Fibroblast of lung (primary cell): ENCODE results near the gene ZNF365. TPM values are rescaled to one million over a fixed set of nuclear protein-coding genes. Genes with fewer than 3 reads are reported as not detected.
A peak's percentile ranks its signal among the peaks of the same experiment; 100 is the strongest.
"Not testable (repeated sequence)": the region's sequence is repeated elsewhere in the genome, so short reads cannot be mapped to it uniquely, and the experiment has no call there.

Experiments
- DNase-seq, 2 donors: peaks; one replicate each; pipeline versions ENCODE4 v3.0.0 to v3.0.0-alpha.2; 2010; ENCODE audit warnings: low read depth in 2 of 2
- H2AFZ ChIP-seq: 2 replicates; pipeline ENCODE4 v1.5.1; 2012; ENCODE audit warnings: low read length, control low read depth, inconsistent platforms
- H3K27ac ChIP-seq: 2 replicates; pipeline ENCODE4 v1.5.1; 2011; ENCODE audit warnings: low read length, control low read depth; ENCODE audit not compliant: insufficient read depth
- H3K27me3 ChIP-seq: 2 replicates; pipeline ENCODE4 v1.5.1; 2011; ENCODE audit warnings: mild to moderate bottlenecking, low read length; ENCODE audit not compliant: control insufficient read depth, insufficient read depth
- H3K36me3 ChIP-seq: 2 replicates; pipeline ENCODE4 v1.5.1; 2011; ENCODE audit warnings: low read length; ENCODE audit not compliant: control insufficient read depth, insufficient read depth
- H3K4me1 ChIP-seq: 2 replicates; pipeline ENCODE4 v1.5.1; 2011; ENCODE audit warnings: low read length; ENCODE audit not compliant: control insufficient read depth, insufficient read depth; ENCODE audit errors: extremely low read depth
- H3K4me2 ChIP-seq: 2 replicates; pipeline ENCODE4 v1.5.1; 2011; ENCODE audit warnings: low read length, control low read depth; ENCODE audit not compliant: insufficient read depth; ENCODE audit errors: extremely low read depth
- H3K4me3 ChIP-seq, 4 experiments: fragments of 200-600 bp in 1 of 4; sonication (generic) in 1 of 4; replicated peaks in 1 of 4; 2 replicates each; pipeline ENCODE4 v1.5.1; 2011 to 2016; ENCODE audit warnings: low read length in 4 of 4, low read depth in 3 of 4, mild to moderate bottlenecking in 3 of 4, control low read depth in 2 of 4, inconsistent platforms in 1 of 4, mixed read lengths in 1 of 4; ENCODE audit not compliant: insufficient read depth in 1 of 4; ENCODE audit errors: control extremely low read depth in 1 of 4
- H3K79me2 ChIP-seq: 2 replicates; pipeline ENCODE4 v1.5.1; 2012; ENCODE audit warnings: mild to moderate bottlenecking, low read length, inconsistent platforms; ENCODE audit not compliant: control insufficient read depth, insufficient read depth
- H3K9ac ChIP-seq: 2 replicates; pipeline ENCODE4 v1.5.1; 2011; ENCODE audit warnings: mild to moderate bottlenecking, low read length, control low read depth; ENCODE audit not compliant: insufficient read depth
- H3K9me3 ChIP-seq: 2 replicates; pipeline ENCODE4 v1.5.1; 2012; ENCODE audit warnings: low read depth, low read length; ENCODE audit not compliant: control insufficient read depth, insufficient read depth
- H4K20me1 ChIP-seq: 2 replicates; pipeline ENCODE4 v1.5.1; 2011; ENCODE audit warnings: low read length; ENCODE audit not compliant: control insufficient read depth, insufficient read depth; ENCODE audit errors: extremely low read depth
- EZH2 ChIP-seq: IDR thresholded peaks from 2 replicates; pipeline ENCODE4 v1.5.1; 2012; ENCODE audit warnings: low read length, control low read depth, mild to moderate bottlenecking; ENCODE audit errors: missing control alignments
- polyA plus RNA-seq, 2 donors: library from polyadenylated mRNA; depleted of rRNA in 1 of 2; stranded (reverse) in 1 of 2; unstranded in 1 of 2; fragments of >200 nt; gene quantifications; 2 replicates each; pipeline ENCODE4 v1.2.1, GENCODE V29; 2011 to 2012; ENCODE audit warnings: missing spikeins in 1 of 2
- total RNA-seq: library from RNA; depleted of rRNA; stranded (reverse); fragments of >200 nt; gene quantifications from 2 replicates; pipeline ENCODE4 v1.2.1, GENCODE V29; 2014
- TF ChIP-seq, protein P1 (sequence below), 2 donors: IDR thresholded peaks in 1 of 2; conservative IDR thresholded peaks in 1 of 2; 1 replicate in 1 of 2; 2 replicates in 1 of 2; pipeline ENCODE4 v1.5.1; 2011 to 2012; ENCODE audit warnings: low read length in 2 of 2, control low read depth in 1 of 2, inconsistent platforms in 1 of 2, low read depth in 1 of 2, mild to moderate bottlenecking in 1 of 2

Gene ZNF365
- total and polyA plus RNA-seq, 2 donors (not counting 1 experiment from before 2014, with no cell fraction given) = 1.2 to 5.8 TPM

DNA sequence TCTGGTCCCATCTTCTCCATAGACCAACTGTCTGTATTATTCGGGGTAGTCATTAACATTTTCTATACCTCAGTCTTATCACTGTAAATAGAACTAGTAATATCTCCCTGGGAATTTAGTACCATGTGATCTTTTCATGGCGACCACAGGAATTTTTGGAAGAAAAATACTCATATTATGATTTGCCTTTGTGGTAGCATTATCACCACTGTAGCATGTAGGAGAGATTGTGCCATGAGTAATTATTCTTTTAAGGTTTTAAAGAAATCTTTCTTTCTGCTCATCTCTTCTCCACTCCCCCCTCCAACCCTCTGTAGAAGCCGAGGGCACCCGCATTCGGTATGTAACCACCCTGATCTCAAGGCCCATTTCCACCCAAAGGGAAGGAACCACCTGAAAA is 25.0 kb downstream of the ZNF365 start:
- Histone ChIP-seq H3K27me3 (no peaks in the 10 kb centered on the region), H3K9me3 (no peaks in the 10 kb centered on the region), H3K36me3 (no peaks in the 10 kb centered on the region), H3K9ac (no peak overlapping the region), H2AFZ (no peak overlapping the region), H3K4me3 (no peak overlapping the region), H3K27ac (no peak overlapping the region), H3K4me1 (no peaks in the 10 kb centered on the region), H4K20me1 (no peaks in the 10 kb centered on the region), H3K79me2 (no peaks in the 10 kb centered on the region), H3K4me2 (no peak overlapping the region)
- TF ChIP-seq, protein P1, sequence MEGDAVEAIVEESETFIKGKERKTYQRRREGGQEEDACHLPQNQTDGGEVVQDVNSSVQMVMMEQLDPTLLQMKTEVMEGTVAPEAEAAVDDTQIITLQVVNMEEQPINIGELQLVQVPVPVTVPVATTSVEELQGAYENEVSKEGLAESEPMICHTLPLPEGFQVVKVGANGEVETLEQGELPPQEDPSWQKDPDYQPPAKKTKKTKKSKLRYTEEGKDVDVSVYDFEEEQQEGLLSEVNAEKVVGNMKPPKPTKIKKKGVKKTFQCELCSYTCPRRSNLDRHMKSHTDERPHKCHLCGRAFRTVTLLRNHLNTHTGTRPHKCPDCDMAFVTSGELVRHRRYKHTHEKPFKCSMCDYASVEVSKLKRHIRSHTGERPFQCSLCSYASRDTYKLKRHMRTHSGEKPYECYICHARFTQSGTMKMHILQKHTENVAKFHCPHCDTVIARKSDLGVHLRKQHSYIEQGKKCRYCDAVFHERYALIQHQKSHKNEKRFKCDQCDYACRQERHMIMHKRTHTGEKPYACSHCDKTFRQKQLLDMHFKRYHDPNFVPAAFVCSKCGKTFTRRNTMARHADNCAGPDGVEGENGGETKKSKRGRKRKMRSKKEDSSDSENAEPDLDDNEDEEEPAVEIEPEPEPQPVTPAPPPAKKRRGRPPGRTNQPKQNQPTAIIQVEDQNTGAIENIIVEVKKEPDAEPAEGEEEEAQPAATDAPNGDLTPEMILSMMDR (conservative IDR thresholded peaks at IDR 0.05 in 1 of 2, IDR thresholded peaks at IDR 0.05 in 1 of 2; ENCODE audit: low read depth in 1 of 2, low read length in 2 of 2) = no peak
- TF ChIP-seq EZH2 = no peak
- peak in 1 of 2 donors; percentile 89 for DNase-seq

DNA sequence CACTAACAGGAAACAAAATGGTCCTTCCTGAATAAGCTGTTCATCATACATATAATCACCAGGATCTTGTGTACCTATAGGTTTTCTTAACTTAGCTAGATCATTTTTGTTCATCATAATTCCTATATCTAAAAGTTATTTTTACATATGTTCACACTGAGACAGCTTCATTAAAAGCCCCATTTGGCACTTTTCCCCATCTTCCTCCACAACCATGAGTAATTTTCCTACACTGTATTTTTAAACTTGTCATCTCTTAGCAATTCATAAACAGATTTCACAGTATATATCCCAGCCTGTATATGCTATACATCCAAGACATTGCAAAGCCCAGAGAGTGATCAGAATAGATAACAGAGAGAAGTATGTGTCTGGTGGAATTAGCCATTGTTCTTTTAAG is 28.3 kb downstream of the ZNF365 start:
- Histone ChIP-seq H3K9ac (no peak overlapping the region), H2AFZ (no peak overlapping the region), H3K27me3 (no peaks in the 10 kb centered on the region), H3K4me1 (no peaks in the 10 kb centered on the region), H3K79me2 (no peaks in the 10 kb centered on the region), H3K27ac (no peak overlapping the region), H3K4me3 (no peak overlapping the region), H4K20me1 (no peaks in the 10 kb centered on the region), H3K9me3 (no peaks in the 10 kb centered on the region), H3K36me3 (no peaks in the 10 kb centered on the region), H3K4me2 (no peak overlapping the region)
- TF ChIP-seq EZH2 = no peak
- TF ChIP-seq, protein P1 (conservative IDR thresholded peaks at IDR 0.05 in 1 of 2, IDR thresholded peaks at IDR 0.05 in 1 of 2; ENCODE audit: low read depth in 1 of 2, low read length in 2 of 2) = no peak
- peak in 1 of 2 donors; percentile 30 for DNase-seq

GRCh38 chr10:62410528-62410927 is 36.4 kb downstream of the ZNF365 start:
- not testable (repeated sequence) for H3K4me1 ChIP-seq, DNase-seq, H3K9ac ChIP-seq, H3K36me3 ChIP-seq, H3K9me3 ChIP-seq, H2AFZ ChIP-seq, H3K79me2 ChIP-seq, H4K20me1 ChIP-seq, H3K4me2 ChIP-seq, H3K27ac ChIP-seq, H3K27me3 ChIP-seq, H3K4me3 ChIP-seq

DNA sequence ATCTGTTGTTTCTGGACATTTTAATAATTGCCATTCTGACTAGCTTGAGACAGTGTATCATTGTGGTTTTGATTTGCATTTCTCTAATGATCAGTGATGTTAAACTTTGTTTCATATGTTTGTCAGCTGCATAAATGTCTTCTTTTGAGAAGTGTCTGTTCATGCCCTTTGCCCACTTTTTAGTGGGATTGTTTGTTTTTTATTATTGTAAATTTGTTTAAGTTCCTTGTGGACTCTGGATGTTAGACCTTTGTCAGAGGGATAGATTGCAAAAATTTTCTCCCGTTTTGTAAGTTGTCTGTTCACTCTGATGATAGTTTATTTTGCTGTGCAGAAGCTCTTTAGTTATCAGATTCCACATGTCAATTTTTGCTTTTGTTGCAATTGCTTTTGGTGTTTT is 36.8 kb downstream of the ZNF365 start:
- not testable (repeated sequence) for DNase-seq, H3K27me3 ChIP-seq, H3K27ac ChIP-seq, H3K9me3 ChIP-seq, H4K20me1 ChIP-seq, H3K79me2 ChIP-seq, H3K4me3 ChIP-seq, H3K9ac ChIP-seq, H2AFZ ChIP-seq, H3K4me2 ChIP-seq, H3K4me1 ChIP-seq, H3K36me3 ChIP-seq
